ENCODE measurements around the gene PRPSAP2. TPM values are rescaled to one million over a fixed set of nuclear protein-coding genes. Genes with fewer than 3 reads are reported as not detected.

PRPSAP2 gene
- polyA plus RNA-seq, 1 experiment: 13.0 TPM

DNA sequence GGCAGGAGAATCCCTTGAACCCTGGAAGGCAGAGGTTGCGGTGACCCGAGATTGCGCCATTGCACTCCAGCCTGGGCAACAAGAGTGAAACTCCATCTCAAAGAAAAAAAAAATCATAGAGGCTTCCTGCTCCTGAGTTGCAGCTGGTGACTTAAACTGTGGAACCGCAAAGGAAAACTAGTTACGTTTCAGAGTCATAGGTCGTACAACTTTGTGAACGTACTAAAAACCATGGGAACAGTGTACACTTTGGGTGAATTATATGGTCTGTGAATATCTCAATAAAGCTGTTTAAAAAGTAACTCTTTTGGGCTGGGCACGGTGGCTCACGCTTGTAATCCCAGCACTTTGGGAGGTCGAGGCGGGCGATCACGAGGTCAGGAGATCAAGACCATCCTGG is 117.7 kb downstream of the PRPSAP2 start:
- POLR2A ChIA-PET: no interaction called here
- CTCF ChIA-PET: interaction anchor here (1.4 to 2.3 kb wide), 3 partner anchors 13 to 15 kb away, joined by 3 to 13 read pairs (median 3); no protein-coding TSS in a partner anchor
- no peak for DNase-seq (ENCODE audit: low read depth)

DNA sequence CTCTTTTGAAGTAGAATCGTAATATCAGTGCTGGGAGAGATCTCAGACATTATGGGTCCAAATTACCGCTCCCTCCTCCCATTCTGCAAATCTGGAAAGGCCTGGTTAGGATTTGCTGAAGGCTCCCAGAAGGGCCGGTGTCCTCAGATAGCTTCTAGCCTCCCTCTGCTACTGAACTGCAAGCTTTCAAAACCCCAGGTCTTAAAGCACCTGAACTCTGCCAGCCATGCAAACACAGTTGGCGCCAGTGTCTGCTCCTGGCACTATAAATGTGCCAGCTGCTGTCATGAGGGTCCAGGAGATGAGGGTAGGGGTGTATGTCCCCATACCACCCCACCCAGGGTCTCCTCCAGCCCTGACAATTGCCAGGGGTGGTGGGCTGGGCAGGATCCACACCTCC is 118.3 kb downstream of the PRPSAP2 start:
- CTCF ChIA-PET: interaction anchor here (1.4 to 2.3 kb wide), 3 partner anchors 12 to 15 kb away, joined by 3 to 13 read pairs (median 3); no protein-coding TSS in a partner anchor
- TF ChIP-seq CTCF (IDR thresholded peaks at IDR 0.05; ENCODE audit: insufficient read depth, low read depth, low read length): no peak
- peaks cover 35% of the 10 kb centered on the region for H3K36me3 ChIP-seq (ENCODE audit: control insufficient read depth, insufficient read depth, low read length)
- POLR2A ChIA-PET: no interaction called here
- H3K27me3 ChIP-seq (ENCODE audit: control insufficient read depth, insufficient read depth, low read length): no peaks in the 10 kb centered on the region
- DNase-seq (ENCODE audit: low read depth): no peak
- H3K4me3 ChIP-seq (ENCODE audit: low read depth, low read length): no peak overlapping the region

More for the DNA sequence above, 117.7 kb downstream of the PRPSAP2 start:
- Histone ChIP-seq H3K27me3 (ENCODE audit: control insufficient read depth, insufficient read depth, low read length) (no peaks in the 10 kb centered on the region), H3K4me3 (ENCODE audit: low read depth, low read length) (no peak overlapping the region), H3K36me3 (ENCODE audit: control insufficient read depth, insufficient read depth, low read length) (peaks cover 39% of the 10 kb centered on the region)
- TF ChIP-seq CTCF (IDR thresholded peaks at IDR 0.05; ENCODE audit: insufficient read depth, low read depth, low read length): no peak

GRCh38 chr17:18977021-18977420 is 119.1 kb downstream of the PRPSAP2 start:
- DNase-seq (ENCODE audit: low read depth): no peak
- POLR2A ChIA-PET: no interaction called here
- TF ChIP-seq CTCF (IDR thresholded peaks at IDR 0.05; ENCODE audit: insufficient read depth, low read depth, low read length): no peak
- CTCF ChIA-PET: interaction anchor here (1.4 to 2.3 kb wide), 2 partner anchors 11 to 16 kb away, joined by 3 to 13 read pairs; no protein-coding TSS in a partner anchor
- Histone ChIP-seq H3K27me3 (ENCODE audit: control insufficient read depth, insufficient read depth, low read length) (no peaks in the 10 kb centered on the region), H3K4me3 (ENCODE audit: low read depth, low read length) (no peak overlapping the region), H3K36me3 (ENCODE audit: control insufficient read depth, insufficient read depth, low read length) (peaks cover 35% of the 10 kb centered on the region)

GRCh38 chr17:18977646-18978045 is 119.7 kb downstream of the PRPSAP2 start:
- ChIA-PET POLR2A (no interaction called here), CTCF (no interaction called here)
- no peak for TF ChIP-seq CTCF (IDR thresholded peaks at IDR 0.05; ENCODE audit: insufficient read depth, low read depth, low read length)

DNA sequence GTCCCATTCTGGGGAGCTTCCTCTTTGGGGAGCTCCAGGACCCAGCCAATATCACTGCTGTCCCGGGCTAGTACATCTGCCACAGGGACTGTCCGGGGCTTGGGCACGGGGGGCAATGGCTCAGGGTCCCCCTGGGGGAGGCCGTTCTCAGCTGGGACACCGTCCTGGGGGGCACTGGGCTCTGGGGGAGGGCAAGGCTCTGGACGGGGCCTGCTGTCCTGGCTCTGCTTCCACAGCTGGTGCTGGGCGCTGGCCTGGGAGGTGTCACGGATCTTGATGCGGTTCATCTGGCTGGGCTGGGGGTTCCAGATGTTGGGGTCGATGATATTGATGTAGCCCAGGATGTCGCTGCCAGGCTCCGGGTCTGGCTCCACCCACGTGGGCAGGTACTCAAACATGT is 120.1 kb downstream of the PRPSAP2 start:
- Histone ChIP-seq H3K36me3 (ENCODE audit: control insufficient read depth, insufficient read depth, low read length) (peaks cover 33% of the 10 kb centered on the region), H3K27me3 (ENCODE audit: control insufficient read depth, insufficient read depth, low read length) (no peaks in the 10 kb centered on the region), H3K4me3 (ENCODE audit: low read depth, low read length) (no peak overlapping the region)
- CTCF ChIA-PET: no interaction called here
- POLR2A ChIA-PET: no interaction called here
- no peak for DNase-seq (ENCODE audit: low read depth)
- TF ChIP-seq CTCF (IDR thresholded peaks at IDR 0.05; ENCODE audit: insufficient read depth, low read depth, low read length): no peak

More at GRCh38 chr17:18977646-18978045, 119.7 kb downstream of the PRPSAP2 start:
- Histone ChIP-seq H3K36me3 (ENCODE audit: control insufficient read depth, insufficient read depth, low read length) (peaks cover 35% of the 10 kb centered on the region), H3K27me3 (ENCODE audit: control insufficient read depth, insufficient read depth, low read length) (no peaks in the 10 kb centered on the region), H3K4me3 (ENCODE audit: low read depth, low read length) (no peak overlapping the region)
- DNase-seq (ENCODE audit: low read depth): no peak
